ENCODE measurements around the gene FRMD3.

FRMD3 gene

GRCh38 chr9:83429229-83429628 is 109.0 kb downstream of the FRMD3 start:
- Histone ChIP-seq H3K4me3 (ENCODE audit: low read length) (no peak overlapping the region), H3K9me3 (ENCODE audit: control insufficient read depth, low read length) (no peaks in the 10 kb centered on the region), H3K36me3 (ENCODE audit: control insufficient read depth, insufficient read depth, low read length) (no peaks in the 10 kb centered on the region), H3K27me3 (ENCODE audit: control insufficient read depth, insufficient read depth, low read length) (no peaks in the 10 kb centered on the region), H3K9ac (ENCODE audit: low read length) (no peak overlapping the region), H3K4me1 (ENCODE audit: control insufficient read depth, insufficient read depth, low read length) (peaks cover 9% of the 10 kb centered on the region)

- H3K27me3 ChIP-seq (ENCODE audit: control insufficient read depth, insufficient read depth, low read length): no peaks in the 10 kb centered on the region
- no peak overlapping the region for H3K4me3 ChIP-seq (ENCODE audit: low read length)
- H3K4me1 ChIP-seq (ENCODE audit: control insufficient read depth, insufficient read depth, low read length): no peaks in the 10 kb centered on the region
- no peaks in the 10 kb centered on the region for H3K9me3 ChIP-seq (ENCODE audit: control insufficient read depth, low read length)
- no peak overlapping the region for H3K9ac ChIP-seq (ENCODE audit: low read length)
- H3K36me3 ChIP-seq (ENCODE audit: control insufficient read depth, insufficient read depth, low read length): no peaks in the 10 kb centered on the region
Measured at GRCh38 chr9:83425240-83425639, 113.0 kb downstream of the FRMD3 start.

- H3K4me3 ChIP-seq (ENCODE audit: low read length): no peak overlapping the region
- H3K4me1 ChIP-seq (ENCODE audit: control insufficient read depth, insufficient read depth, low read length): no peaks in the 10 kb centered on the region
- no peaks in the 10 kb centered on the region for H3K36me3 ChIP-seq (ENCODE audit: control insufficient read depth, insufficient read depth, low read length)
- H3K9me3 ChIP-seq (ENCODE audit: control insufficient read depth, low read length): no peaks in the 10 kb centered on the region
- no peak overlapping the region for H3K9ac ChIP-seq (ENCODE audit: low read length)
- H3K27me3 ChIP-seq (ENCODE audit: control insufficient read depth, insufficient read depth, low read length): no peaks in the 10 kb centered on the region
Measured at GRCh38 chr9:83424831-83425230, 113.4 kb downstream of the FRMD3 start.

GRCh38 chr9:83423815-83424707 is 114.1 kb downstream of the FRMD3 start:
- Histone ChIP-seq H3K9ac (ENCODE audit: low read length) (no peak overlapping the region), H3K9me3 (ENCODE audit: control insufficient read depth, low read length) (no peaks in the 10 kb centered on the region), H3K27me3 (ENCODE audit: control insufficient read depth, insufficient read depth, low read length) (no peaks in the 10 kb centered on the region), H3K4me1 (ENCODE audit: control insufficient read depth, insufficient read depth, low read length) (no peaks in the 10 kb centered on the region), H3K36me3 (ENCODE audit: control insufficient read depth, insufficient read depth, low read length) (no peaks in the 10 kb centered on the region), H3K4me3 (ENCODE audit: low read length) (no peak overlapping the region)

DNA sequence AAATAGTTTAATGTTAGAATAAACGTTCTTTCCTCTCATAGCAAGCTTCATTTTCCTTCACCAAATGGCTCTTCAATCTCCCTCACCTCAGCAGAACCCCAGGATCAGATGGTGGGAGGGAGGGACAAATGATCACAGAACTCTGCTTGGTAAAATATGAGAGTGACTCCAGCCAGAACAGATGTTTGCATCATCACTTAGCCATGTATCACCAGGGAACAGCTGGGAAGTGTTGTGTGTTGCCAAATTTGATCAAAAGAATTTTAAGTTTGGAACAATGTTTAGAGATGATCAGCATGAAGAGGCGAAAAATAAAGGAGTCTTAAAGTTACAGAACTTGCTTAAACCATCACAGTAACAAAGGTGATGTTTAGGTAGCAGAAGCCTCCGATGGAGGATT is 115.7 kb downstream of the FRMD3 start:
- H3K27me3 ChIP-seq (ENCODE audit: control insufficient read depth, insufficient read depth, low read length): no peaks in the 10 kb centered on the region
- H3K36me3 ChIP-seq (ENCODE audit: control insufficient read depth, insufficient read depth, low read length): no peaks in the 10 kb centered on the region
- no peaks in the 10 kb centered on the region for H3K9me3 ChIP-seq (ENCODE audit: control insufficient read depth, low read length)
- H3K9ac ChIP-seq (ENCODE audit: low read length): no peak overlapping the region
- no peaks in the 10 kb centered on the region for H3K4me1 ChIP-seq (ENCODE audit: control insufficient read depth, insufficient read depth, low read length)
- H3K4me3 ChIP-seq (ENCODE audit: low read length): no peak overlapping the region

- Histone ChIP-seq H3K4me1 (ENCODE audit: control insufficient read depth, insufficient read depth, low read length) (no peaks in the 10 kb centered on the region), H3K9me3 (ENCODE audit: control insufficient read depth, low read length) (no peaks in the 10 kb centered on the region), H3K4me3 (ENCODE audit: low read length) (no peak overlapping the region), H3K9ac (ENCODE audit: low read length) (no peak overlapping the region), H3K27me3 (ENCODE audit: control insufficient read depth, insufficient read depth, low read length) (no peaks in the 10 kb centered on the region), H3K36me3 (ENCODE audit: control insufficient read depth, insufficient read depth, low read length) (no peaks in the 10 kb centered on the region)
Measured at GRCh38 chr9:83420486-83420885, 117.7 kb downstream of the FRMD3 start.

- Histone ChIP-seq H3K9me3 (ENCODE audit: control insufficient read depth, low read length) (no peaks in the 10 kb centered on the region), H3K9ac (ENCODE audit: low read length) (no peak overlapping the region), H3K4me1 (ENCODE audit: control insufficient read depth, insufficient read depth, low read length) (no peaks in the 10 kb centered on the region), H3K36me3 (ENCODE audit: control insufficient read depth, insufficient read depth, low read length) (no peaks in the 10 kb centered on the region), H3K27me3 (ENCODE audit: control insufficient read depth, insufficient read depth, low read length) (no peaks in the 10 kb centered on the region), H3K4me3 (ENCODE audit: low read length) (no peak overlapping the region)
Measured at GRCh38 chr9:83419961-83420360, 118.2 kb downstream of the FRMD3 start.

GRCh38 chr9:83418283-83418682 is 119.9 kb downstream of the FRMD3 start:
- Histone ChIP-seq H3K9me3 (ENCODE audit: control insufficient read depth, low read length) (no peaks in the 10 kb centered on the region), H3K4me1 (ENCODE audit: control insufficient read depth, insufficient read depth, low read length) (no peaks in the 10 kb centered on the region), H3K27me3 (ENCODE audit: control insufficient read depth, insufficient read depth, low read length) (no peaks in the 10 kb centered on the region), H3K9ac (ENCODE audit: low read length) (no peak overlapping the region), H3K36me3 (ENCODE audit: control insufficient read depth, insufficient read depth, low read length) (no peaks in the 10 kb centered on the region), H3K4me3 (ENCODE audit: low read length) (no peak overlapping the region)

DNA sequence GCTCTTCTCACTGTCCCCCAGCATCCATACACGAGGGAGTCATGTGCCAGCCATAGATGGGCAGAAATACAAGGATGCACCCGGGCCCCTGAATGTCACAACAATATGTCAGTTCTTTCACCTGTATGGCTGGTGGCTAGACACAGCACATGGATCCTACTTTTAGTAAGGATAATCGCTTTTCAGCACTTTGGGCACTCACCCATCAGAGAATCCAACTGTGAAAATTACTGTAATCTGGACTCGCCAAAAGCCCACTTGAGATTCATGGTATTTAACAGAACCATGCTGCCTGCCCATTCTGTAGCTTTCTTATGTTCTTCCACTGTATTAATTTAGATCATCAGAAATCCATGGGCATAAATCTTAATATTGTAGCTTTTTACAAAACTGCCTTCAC is 124.8 kb downstream of the FRMD3 start:
- Histone ChIP-seq H3K36me3 (ENCODE audit: control insufficient read depth, insufficient read depth, low read length) (no peaks in the 10 kb centered on the region), H3K27me3 (ENCODE audit: control insufficient read depth, insufficient read depth, low read length) (no peaks in the 10 kb centered on the region), H3K4me3 (ENCODE audit: low read length) (no peak overlapping the region), H3K4me1 (ENCODE audit: control insufficient read depth, insufficient read depth, low read length) (no peaks in the 10 kb centered on the region), H3K9me3 (ENCODE audit: control insufficient read depth, low read length) (no peaks in the 10 kb centered on the region), H3K9ac (ENCODE audit: low read length) (no peak overlapping the region)

GRCh38 chr9:83410701-83411100 is 127.5 kb downstream of the FRMD3 start:
- Histone ChIP-seq H3K4me1 (ENCODE audit: control insufficient read depth, insufficient read depth, low read length) (no peaks in the 10 kb centered on the region), H3K9ac (ENCODE audit: low read length) (no peak overlapping the region), H3K36me3 (ENCODE audit: control insufficient read depth, insufficient read depth, low read length) (no peaks in the 10 kb centered on the region)

DNA sequence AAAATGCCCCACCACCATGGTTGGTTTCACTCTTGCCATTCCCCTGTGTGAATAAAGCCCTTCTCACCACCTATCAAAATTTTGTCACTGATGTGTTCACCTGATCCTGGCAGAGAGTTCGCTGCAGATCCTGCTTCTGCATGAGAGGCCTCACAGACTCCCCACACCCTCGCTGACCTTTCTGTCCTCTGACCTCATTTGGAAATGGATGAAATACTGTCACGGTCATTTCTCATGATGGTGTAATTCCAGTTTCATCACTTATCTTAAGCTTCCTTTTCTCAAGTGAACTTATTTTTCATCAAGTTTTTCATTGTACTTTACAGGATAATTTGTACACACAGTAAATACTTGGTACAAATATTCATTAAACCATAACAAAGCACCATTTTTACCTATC is 131.3 kb downstream of the FRMD3 start:
- Histone ChIP-seq H3K9me3 (ENCODE audit: control insufficient read depth, low read length) (no peaks in the 10 kb centered on the region), H3K36me3 (ENCODE audit: control insufficient read depth, insufficient read depth, low read length) (no peaks in the 10 kb centered on the region), H3K9ac (ENCODE audit: low read length) (no peak overlapping the region), H3K4me1 (ENCODE audit: control insufficient read depth, insufficient read depth, low read length) (peaks cover 5% of the 10 kb centered on the region), H3K27me3 (ENCODE audit: control insufficient read depth, insufficient read depth, low read length) (no peaks in the 10 kb centered on the region), H3K4me3 (ENCODE audit: low read length) (no peak overlapping the region)

More at GRCh38 chr9:83410701-83411100, 127.5 kb downstream of the FRMD3 start:
- no peak overlapping the region for H3K4me3 ChIP-seq (ENCODE audit: low read length)
- no peaks in the 10 kb centered on the region for H3K9me3 ChIP-seq (ENCODE audit: control insufficient read depth, low read length)
- H3K27me3 ChIP-seq (ENCODE audit: control insufficient read depth, insufficient read depth, low read length): no peaks in the 10 kb centered on the region

DNA sequence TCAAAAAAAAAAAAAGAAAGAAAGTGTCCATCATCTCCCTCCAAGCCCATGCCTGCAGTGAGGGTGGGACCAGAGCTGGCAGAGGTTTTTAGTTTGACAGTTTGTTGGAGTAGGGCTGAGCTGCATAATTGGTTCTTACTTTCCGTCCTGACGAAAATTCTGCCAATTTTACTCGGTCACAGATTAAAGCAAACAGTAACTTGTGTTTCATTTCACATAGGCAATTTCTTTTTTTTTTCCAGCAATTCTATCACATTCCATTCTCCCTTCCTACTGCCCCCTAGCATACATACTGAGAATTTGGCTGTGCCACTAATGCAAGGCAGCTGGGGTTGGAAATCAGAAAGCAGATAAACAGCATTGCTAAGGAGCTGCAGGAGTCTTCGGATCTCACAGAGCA is 132.4 kb downstream of the FRMD3 start:
- Histone ChIP-seq H3K9ac (ENCODE audit: low read length) (no peak overlapping the region), H3K4me3 (ENCODE audit: low read length) (no peak overlapping the region), H3K4me1 (ENCODE audit: control insufficient read depth, insufficient read depth, low read length) (peaks cover 5% of the 10 kb centered on the region), H3K27me3 (ENCODE audit: control insufficient read depth, insufficient read depth, low read length) (peaks cover 4% of the 10 kb centered on the region), H3K36me3 (ENCODE audit: control insufficient read depth, insufficient read depth, low read length) (no peaks in the 10 kb centered on the region), H3K9me3 (ENCODE audit: control insufficient read depth, low read length) (no peaks in the 10 kb centered on the region)

Data from mucosa of stomach (tissue), 1 donor.